ENCODE results near the gene TNFRSF8.

DNA sequence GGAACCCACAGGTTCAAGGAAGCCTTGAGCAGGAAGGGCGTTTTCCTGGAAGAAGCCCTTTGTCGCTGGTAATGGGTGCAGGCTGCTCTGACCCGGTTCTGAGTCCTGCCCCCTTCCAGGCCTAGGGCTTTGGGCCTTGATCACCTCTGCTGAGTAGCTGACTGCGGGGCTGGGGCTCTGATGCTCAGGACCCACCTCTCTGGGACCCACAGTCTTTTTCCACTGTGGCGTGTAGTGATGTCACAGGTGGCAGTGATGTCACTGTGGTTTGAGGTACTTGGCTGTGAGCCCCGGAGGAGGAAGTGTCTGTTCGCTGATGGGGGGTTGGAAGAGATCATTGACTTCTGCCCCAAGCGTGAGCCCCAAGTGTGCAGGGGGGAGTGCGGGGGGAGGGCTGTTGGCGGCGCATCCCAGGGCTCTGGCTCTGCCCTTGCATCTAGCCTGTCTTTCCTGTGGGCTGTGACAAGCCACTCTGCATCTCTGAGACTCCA is 110.6 kb downstream of the TNFRSF8 start:
- TF ChIP-seq, protein P1, sequence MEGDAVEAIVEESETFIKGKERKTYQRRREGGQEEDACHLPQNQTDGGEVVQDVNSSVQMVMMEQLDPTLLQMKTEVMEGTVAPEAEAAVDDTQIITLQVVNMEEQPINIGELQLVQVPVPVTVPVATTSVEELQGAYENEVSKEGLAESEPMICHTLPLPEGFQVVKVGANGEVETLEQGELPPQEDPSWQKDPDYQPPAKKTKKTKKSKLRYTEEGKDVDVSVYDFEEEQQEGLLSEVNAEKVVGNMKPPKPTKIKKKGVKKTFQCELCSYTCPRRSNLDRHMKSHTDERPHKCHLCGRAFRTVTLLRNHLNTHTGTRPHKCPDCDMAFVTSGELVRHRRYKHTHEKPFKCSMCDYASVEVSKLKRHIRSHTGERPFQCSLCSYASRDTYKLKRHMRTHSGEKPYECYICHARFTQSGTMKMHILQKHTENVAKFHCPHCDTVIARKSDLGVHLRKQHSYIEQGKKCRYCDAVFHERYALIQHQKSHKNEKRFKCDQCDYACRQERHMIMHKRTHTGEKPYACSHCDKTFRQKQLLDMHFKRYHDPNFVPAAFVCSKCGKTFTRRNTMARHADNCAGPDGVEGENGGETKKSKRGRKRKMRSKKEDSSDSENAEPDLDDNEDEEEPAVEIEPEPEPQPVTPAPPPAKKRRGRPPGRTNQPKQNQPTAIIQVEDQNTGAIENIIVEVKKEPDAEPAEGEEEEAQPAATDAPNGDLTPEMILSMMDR (conservative IDR thresholded peaks at IDR 0.05; ENCODE audit: low read depth, low read length) = no peak
- TF ChIP-seq EZH2 (IDR thresholded peaks at IDR 0.05; ENCODE audit: borderline replicate concordance, low read depth, low read length, poor library complexity, severe bottlenecking) = no peak
